Gastroesophageal sphincter (tissue), 4 donors: ENCODE data around the gene RHBDD3. TPM values are rescaled to one million over a fixed set of nuclear protein-coding genes. Genes with fewer than 3 reads are reported as not detected.
"Not testable (repeated sequence)": the region's sequence is repeated elsewhere in the genome, so short reads cannot be mapped to it uniquely, and the experiment has no call there.

Source experiments
- ATAC-seq: fragments of 150-250 bp; one replicate; pipeline ENCODE4 v1.9.1; 2016; ENCODE audit warnings: mild to moderate bottlenecking, moderate library complexity
- H3K27ac ChIP-seq, 4 donors: fragments of 200-600 bp; sonication (generic) in 3 of 4; 1 replicate in 3 of 4; 2 replicates in 1 of 4; pipeline ENCODE4 v1.5.1; 2016 to 2019
- H3K27me3 ChIP-seq: fragments of 200-600 bp; sonication (generic); one replicate; pipeline ENCODE4 v1.5.1; 2019
- H3K36me3 ChIP-seq, 2 donors: fragments of 200-600 bp; sonication (generic); one replicate each; pipeline ENCODE4 v1.5.1; 2019; ENCODE audit warnings: control low read depth in 1 of 2
- H3K4me1 ChIP-seq, 3 donors: fragments of 200-600 bp; sonication (generic); 1 replicate in 2 of 3; 2 replicates in 1 of 3; pipeline ENCODE4 v1.5.1; 2016 to 2019; ENCODE audit warnings: control low read depth in 2 of 3
- H3K4me3 ChIP-seq, 2 donors: fragments of 200-600 bp; sonication (generic); one replicate each; pipeline ENCODE4 v1.5.1; 2019; ENCODE audit warnings: mild to moderate bottlenecking in 1 of 2, moderate library complexity in 1 of 2
- H3K9me3 ChIP-seq, 3 donors: fragments of 200-600 bp; sonication (generic); one replicate each; pipeline ENCODE4 v1.5.1; 2017 to 2019; ENCODE audit warnings: control low read depth in 2 of 3
- EP300 ChIP-seq: sonication (generic); formaldehyde crosslinking; IDR thresholded peaks from one replicate; pipeline ENCODE4 v1.6.1; 2017; ENCODE audit warnings: antibody characterized with exemption, mild to moderate bottlenecking
- POLR2A ChIP-seq, 2 donors: fragments of 450-650 bp; IDR thresholded peaks; one replicate each; pipeline ENCODE4 v1.6.1; 2017; ENCODE audit warnings: antibody characterized with exemption in 2 of 2, mild to moderate bottlenecking in 2 of 2, moderate library complexity in 1 of 2
- POLR2AphosphoS5 ChIP-seq: sonication (generic); formaldehyde crosslinking; IDR thresholded peaks from one replicate; pipeline ENCODE4 v1.6.1; 2017; ENCODE audit warnings: antibody characterized with exemption
- WGBS, 2 donors: methylation state at CpG; one replicate each; pipeline ENCODE4 v1.1.5; 2018; ENCODE audit warnings: low coverage in 1 of 2; 5-methylcytosine and 5-hydroxymethylcytosine counted together
- total RNA-seq, 4 donors: library from RNA; depleted of rRNA; stranded (reverse); fragments of >200 nt; gene quantifications; one replicate each; pipeline ENCODE4 v1.1.0, GENCODE V29; 2016
- TF ChIP-seq, protein P1 (sequence below), 4 experiments: fragments of 200-600 bp in 2 of 4; fragments of 450-650 bp in 2 of 4; sonication (generic) in 1 of 4; IDR thresholded peaks; one replicate each; pipeline ENCODE4 v1.5.1; 2017 to 2019; ENCODE audit warnings: antibody characterized with exemption in 4 of 4, mild to moderate bottlenecking in 2 of 4, moderate library complexity in 2 of 4

The RHBDD3 gene
- total RNA-seq, 4 donors from 2014 or later, result 7.2 to 27.7 (median 19.6) TPM

DNA sequence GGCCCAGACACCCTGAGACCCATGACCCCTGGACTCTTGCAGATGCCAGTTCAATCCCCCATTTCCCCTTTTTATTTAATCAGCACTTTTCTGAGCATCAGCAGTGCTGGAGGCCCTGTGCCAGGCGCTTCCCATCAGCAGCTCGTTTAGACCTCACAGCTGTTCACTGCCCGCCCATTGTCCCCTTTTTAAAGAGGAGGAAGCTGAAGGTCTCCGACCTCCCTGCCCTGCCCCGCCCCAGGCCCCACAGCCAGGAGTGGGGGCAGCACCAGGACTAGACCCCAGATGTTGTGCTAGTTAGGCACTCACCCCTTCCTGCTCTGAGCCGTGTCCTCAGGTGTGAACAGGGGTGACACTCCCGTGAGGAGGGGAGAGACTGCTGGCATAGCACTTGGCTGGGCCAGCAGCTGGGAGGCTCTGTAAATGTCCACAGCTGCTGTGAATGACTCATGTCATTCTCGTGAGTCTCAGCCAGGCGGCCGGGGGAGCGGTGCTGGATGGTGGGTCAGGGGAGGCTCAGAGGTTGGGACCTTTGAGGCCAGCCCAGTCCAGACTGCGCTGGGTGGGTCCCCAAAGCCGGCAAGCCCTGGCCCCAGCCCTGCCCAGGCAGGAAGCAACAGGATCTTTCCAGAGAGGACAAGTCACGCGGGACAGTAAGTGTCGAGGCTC lies 42.2 kb downstream of the RHBDD3 start:
- H3K9me3 ChIP-seq, result no peaks in the 10 kb centered on the region
- H3K27me3 ChIP-seq, result no peaks in the 10 kb centered on the region
- ATAC-seq, result peak; percentile 86
- whole genome bisulfite sequencing, 2 donors, result 20% methylated on average over 1 of the region's 16 CpGs; no CpG with 5 or more reads in 1 of the 2 donors
- TF ChIP-seq, protein P1, sequence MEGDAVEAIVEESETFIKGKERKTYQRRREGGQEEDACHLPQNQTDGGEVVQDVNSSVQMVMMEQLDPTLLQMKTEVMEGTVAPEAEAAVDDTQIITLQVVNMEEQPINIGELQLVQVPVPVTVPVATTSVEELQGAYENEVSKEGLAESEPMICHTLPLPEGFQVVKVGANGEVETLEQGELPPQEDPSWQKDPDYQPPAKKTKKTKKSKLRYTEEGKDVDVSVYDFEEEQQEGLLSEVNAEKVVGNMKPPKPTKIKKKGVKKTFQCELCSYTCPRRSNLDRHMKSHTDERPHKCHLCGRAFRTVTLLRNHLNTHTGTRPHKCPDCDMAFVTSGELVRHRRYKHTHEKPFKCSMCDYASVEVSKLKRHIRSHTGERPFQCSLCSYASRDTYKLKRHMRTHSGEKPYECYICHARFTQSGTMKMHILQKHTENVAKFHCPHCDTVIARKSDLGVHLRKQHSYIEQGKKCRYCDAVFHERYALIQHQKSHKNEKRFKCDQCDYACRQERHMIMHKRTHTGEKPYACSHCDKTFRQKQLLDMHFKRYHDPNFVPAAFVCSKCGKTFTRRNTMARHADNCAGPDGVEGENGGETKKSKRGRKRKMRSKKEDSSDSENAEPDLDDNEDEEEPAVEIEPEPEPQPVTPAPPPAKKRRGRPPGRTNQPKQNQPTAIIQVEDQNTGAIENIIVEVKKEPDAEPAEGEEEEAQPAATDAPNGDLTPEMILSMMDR (IDR thresholded peaks at IDR 0.05), result no peak
- TF ChIP-seq POLR2AphosphoS5, result peak; percentile 21
- no peak for TF ChIP-seq EP300
- no peaks in the 10 kb centered on the region for H3K36me3 ChIP-seq
- peaks cover 0 to 37% (median 19%) of the 10 kb centered on the region in 3 donors for H3K4me1 ChIP-seq
- peak overlapping the region in 3 of 4 donors; percentile 41 to 62 (median 58) for H3K27ac ChIP-seq
- no peak overlapping the region for H3K4me3 ChIP-seq

- no CpG with 5 or more reads among the region's 7 CpGs for WGBS, 2 donors
- no peaks in the 10 kb centered on the region for H3K36me3 ChIP-seq
- peaks cover 0 to 43% (median 19%) of the 10 kb centered on the region in 3 donors for H3K4me1 ChIP-seq
- no peak overlapping the region for H3K4me3 ChIP-seq
- no peaks in the 10 kb centered on the region for H3K27me3 ChIP-seq
- TF ChIP-seq POLR2A (IDR thresholded peaks at IDR 0.05) (no peak), EP300 (no peak), POLR2AphosphoS5 (no peak)
- TF ChIP-seq, protein P1 (IDR thresholded peaks at IDR 0.05), result no peak
- no peaks in the 10 kb centered on the region for H3K9me3 ChIP-seq
- ATAC-seq, result no peak
- peak overlapping the region in 3 of 4 donors; percentile 41 to 62 (median 58) for H3K27ac ChIP-seq
Measured at GRCh38 chr22:29224859-29225410, 42.8 kb downstream of the RHBDD3 start.

- no peak for TF ChIP-seq POLR2AphosphoS5
- TF ChIP-seq EP300, result no peak
- no peak for TF ChIP-seq POLR2A (IDR thresholded peaks at IDR 0.05)
- peak overlapping the region in 2 of 4 donors; percentile 35 to 60 for H3K27ac ChIP-seq
- WGBS, 2 donors, result no CpG with 5 or more reads among the region's 19 CpGs
- no peak for ATAC-seq
- peaks cover 0 to 43% (median 19%) of the 10 kb centered on the region in 3 donors for H3K4me1 ChIP-seq
- H3K9me3 ChIP-seq, result no peaks in the 10 kb centered on the region
- H3K36me3 ChIP-seq, result no peaks in the 10 kb centered on the region
- H3K4me3 ChIP-seq, result peak overlapping the region in 1 of 2 donors; percentile 14
- H3K27me3 ChIP-seq, result no peaks in the 10 kb centered on the region
Measured at GRCh38 chr22:29224121-29224858, 43.5 kb downstream of the RHBDD3 start.

DNA sequence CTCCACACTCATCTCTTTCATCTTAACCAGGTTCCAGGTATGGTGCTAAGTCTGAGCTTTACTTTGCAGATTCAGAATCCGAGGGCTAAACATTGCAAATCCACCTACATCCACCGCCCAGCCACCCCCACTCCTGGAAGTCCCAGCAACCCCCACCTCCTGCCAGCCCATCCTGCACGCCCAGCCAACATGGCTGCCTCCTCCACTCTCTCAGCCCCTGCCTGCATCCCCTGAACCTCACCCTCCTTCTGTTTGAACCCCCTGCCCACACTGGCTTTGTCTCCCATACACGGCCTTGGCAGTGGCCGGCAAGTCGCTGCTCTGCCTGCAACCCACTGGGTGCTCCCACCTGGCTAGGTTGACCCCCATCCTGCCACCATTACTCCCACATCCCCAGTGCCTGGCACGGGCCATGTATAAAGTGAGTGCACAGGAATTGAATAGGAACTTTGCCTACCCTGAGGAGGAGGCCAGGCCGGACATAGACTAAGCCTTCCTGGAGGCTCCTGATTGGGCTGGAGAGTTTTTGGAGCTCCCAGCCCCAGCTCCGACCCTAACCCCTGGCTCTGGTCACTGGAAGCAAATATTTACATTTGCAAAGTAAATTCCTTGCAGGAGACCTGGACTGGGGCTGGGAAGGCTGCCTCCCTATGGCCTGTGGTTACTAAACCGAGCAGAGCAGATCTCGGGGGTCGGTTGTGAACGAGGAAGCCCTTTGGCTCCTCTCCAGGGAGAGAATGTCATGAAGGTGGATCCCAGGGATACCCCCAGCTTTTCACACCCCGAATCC lies 47.7 kb downstream of the RHBDD3 start:
- Histone ChIP-seq H3K9me3 (no peaks in the 10 kb centered on the region), H3K4me1 (peaks cover 0 to 28% (median 6%) of the 10 kb centered on the region in 3 donors), H3K4me3 (no peak overlapping the region), H3K36me3 (no peaks in the 10 kb centered on the region), H3K27me3 (no peaks in the 10 kb centered on the region), H3K27ac (no peak overlapping the region)
- TF ChIP-seq POLR2AphosphoS5, result no peak
- TF ChIP-seq, protein P1 (IDR thresholded peaks at IDR 0.05), result no peak
- TF ChIP-seq POLR2A (IDR thresholded peaks at IDR 0.05), result no peak
- TF ChIP-seq EP300, result no peak
- 65 to 89% methylated on average over 5 to 9 of the region's 14 CpGs for WGBS, 2 donors
- ATAC-seq, result no peak

DNA sequence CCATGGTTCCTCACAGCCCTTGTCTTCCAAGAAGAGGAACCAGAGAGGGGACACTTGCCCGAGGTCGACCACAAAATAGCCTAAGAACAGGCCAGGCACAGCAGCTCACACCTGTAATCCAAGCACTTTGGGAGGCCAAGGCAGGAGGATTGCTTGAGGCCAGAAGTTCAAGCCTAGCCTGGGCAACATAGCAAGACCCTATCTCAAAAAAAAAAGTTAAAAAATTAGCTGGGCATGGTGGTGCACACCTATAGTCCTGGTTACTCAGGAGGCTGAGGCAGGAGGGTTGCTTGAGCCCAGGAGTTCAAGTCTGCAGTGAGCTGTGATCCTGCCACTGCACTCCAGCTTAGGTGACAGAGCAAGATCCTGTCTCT lies 48.4 kb downstream of the RHBDD3 start:
- H3K4me1 ChIP-seq, result peaks cover 0 to 21% (median 0%) of the 10 kb centered on the region in 3 donors
- ATAC-seq, H3K27ac ChIP-seq, H3K27me3 ChIP-seq, H3K9me3 ChIP-seq, H3K4me3 ChIP-seq, H3K36me3 ChIP-seq: not testable (repeated sequence)
- WGBS, 2 donors, result 80% methylated on average over 1 of the region's 2 CpGs; no CpG with 5 or more reads in 1 of the 2 donors
